Adrenal gland (tissue), 5 donors: ENCODE data around the gene SLC22A14.

Experiments used
- POLR2A ChIP-seq, 2 donors: fragments of 450-650 bp; IDR thresholded peaks; one replicate each; pipeline ENCODE4 v1.6.1; 2017; ENCODE audit warnings: antibody characterized with exemption in 2 of 2, mild to moderate bottlenecking in 2 of 2, moderate library complexity in 1 of 2
- TF ChIP-seq, protein P1 (sequence below), 6 experiments: fragments of 450-650 bp in 4 of 6; fragments of 200-600 bp in 2 of 6; sonication (generic) in 1 of 6; IDR thresholded peaks; 1 replicate in 5 of 6; 2 replicates in 1 of 6; pipeline versions ENCODE4 v1.5.1 to v1.8.0; 2016 to 2021; ENCODE audit warnings: antibody characterized with exemption in 6 of 6, mild to moderate bottlenecking in 2 of 6, moderate library complexity in 1 of 6
- donor health status: DM: no; HTN: no; CAD: no.

DNA sequence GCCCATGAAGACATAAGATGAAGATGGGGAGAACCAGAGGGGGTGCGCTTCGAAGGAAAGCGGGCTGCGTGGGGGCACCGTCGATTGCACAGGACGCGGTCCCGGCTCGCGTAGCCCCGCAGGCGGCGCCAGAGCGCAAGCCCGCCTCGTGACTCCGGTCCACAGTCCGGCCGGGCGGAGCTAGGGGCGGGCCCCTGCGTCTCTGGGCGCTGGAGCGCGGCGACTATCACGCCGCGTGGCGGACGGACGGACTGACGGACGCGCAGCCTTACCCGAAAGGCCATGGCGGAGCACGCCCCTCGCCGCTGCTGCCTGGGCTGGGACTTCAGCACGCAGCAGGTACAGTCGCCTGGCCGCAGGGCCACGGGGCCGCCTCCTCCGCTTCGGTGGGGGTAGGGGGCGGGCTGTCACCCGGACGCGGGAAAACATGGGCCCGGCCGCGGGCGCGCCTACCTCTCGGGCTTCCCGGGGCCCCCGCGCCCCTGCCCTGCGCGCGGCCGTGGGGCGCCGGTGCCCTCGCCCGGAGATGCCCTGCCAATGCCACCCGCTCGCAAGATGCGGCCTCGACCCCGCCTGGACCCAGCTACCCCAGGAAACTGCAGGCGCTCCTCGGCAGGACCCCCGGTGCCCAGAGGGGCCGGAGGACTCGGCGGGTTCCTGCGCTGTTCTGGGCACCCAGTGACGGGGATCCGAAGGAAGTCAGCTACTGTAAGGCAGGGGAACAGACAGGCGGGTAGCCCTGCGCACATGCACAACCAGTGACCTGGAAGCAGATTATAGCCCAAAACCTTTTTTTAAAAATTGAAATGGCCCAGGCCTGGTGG lies 64.7 kb downstream of the SLC22A14 start, which contains the start of gene XYLB:
- TF ChIP-seq, protein P1, sequence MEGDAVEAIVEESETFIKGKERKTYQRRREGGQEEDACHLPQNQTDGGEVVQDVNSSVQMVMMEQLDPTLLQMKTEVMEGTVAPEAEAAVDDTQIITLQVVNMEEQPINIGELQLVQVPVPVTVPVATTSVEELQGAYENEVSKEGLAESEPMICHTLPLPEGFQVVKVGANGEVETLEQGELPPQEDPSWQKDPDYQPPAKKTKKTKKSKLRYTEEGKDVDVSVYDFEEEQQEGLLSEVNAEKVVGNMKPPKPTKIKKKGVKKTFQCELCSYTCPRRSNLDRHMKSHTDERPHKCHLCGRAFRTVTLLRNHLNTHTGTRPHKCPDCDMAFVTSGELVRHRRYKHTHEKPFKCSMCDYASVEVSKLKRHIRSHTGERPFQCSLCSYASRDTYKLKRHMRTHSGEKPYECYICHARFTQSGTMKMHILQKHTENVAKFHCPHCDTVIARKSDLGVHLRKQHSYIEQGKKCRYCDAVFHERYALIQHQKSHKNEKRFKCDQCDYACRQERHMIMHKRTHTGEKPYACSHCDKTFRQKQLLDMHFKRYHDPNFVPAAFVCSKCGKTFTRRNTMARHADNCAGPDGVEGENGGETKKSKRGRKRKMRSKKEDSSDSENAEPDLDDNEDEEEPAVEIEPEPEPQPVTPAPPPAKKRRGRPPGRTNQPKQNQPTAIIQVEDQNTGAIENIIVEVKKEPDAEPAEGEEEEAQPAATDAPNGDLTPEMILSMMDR (IDR thresholded peaks at IDR 0.05) = peak; percentile 67 to 94 (median 88)
- TF ChIP-seq POLR2A (IDR thresholded peaks at IDR 0.05) = peak in 1 of 2 donors; percentile 51
